ENCODE measurements around the gene KCNE3. TPM values are rescaled to one million over a fixed set of nuclear protein-coding genes. Genes with fewer than 3 reads are reported as not detected.

Gene KCNE3
- total RNA-seq, 1 experiment from 2014 or later: 106 TPM

- Histone ChIP-seq H3K27ac (ENCODE audit: low read depth, low read length, poor library complexity, severe bottlenecking) (no peak overlapping the region), H3K9me3 (ENCODE audit: low read depth, low read length, poor library complexity, severe bottlenecking) (no peaks in the 10 kb centered on the region), H3K36me3 (ENCODE audit: insufficient read depth, low read length, poor library complexity, severe bottlenecking) (no peaks in the 10 kb centered on the region), H3K27me3 (replicated peaks; ENCODE audit: insufficient read depth, low read depth, low read length, poor library complexity) (no peaks in the 10 kb centered on the region), H3K4me1 (ENCODE audit: insufficient read depth, low read length, poor library complexity, severe bottlenecking) (peaks cover 25% of the 10 kb centered on the region), H3K4me3 (ENCODE audit: low read depth, low read length, poor library complexity, severe bottlenecking) (no peak overlapping the region)
- intact Hi-C loops (cut with micrococcal nuclease; ENCODE audit: unreplicated experiment): loop anchor here (5.0 kb wide), 1 partner anchor 120 kb away; no protein-coding TSS in a partner anchor
- POLR2A ChIA-PET (ENCODE audit: low non-redundant PET): no interaction called here
- no peak for TF ChIP-seq EZH2 (IDR thresholded peaks at IDR 0.05; ENCODE audit: borderline replicate concordance, low read depth, low read length, poor library complexity, severe bottlenecking)
- TF ChIP-seq, protein P1, sequence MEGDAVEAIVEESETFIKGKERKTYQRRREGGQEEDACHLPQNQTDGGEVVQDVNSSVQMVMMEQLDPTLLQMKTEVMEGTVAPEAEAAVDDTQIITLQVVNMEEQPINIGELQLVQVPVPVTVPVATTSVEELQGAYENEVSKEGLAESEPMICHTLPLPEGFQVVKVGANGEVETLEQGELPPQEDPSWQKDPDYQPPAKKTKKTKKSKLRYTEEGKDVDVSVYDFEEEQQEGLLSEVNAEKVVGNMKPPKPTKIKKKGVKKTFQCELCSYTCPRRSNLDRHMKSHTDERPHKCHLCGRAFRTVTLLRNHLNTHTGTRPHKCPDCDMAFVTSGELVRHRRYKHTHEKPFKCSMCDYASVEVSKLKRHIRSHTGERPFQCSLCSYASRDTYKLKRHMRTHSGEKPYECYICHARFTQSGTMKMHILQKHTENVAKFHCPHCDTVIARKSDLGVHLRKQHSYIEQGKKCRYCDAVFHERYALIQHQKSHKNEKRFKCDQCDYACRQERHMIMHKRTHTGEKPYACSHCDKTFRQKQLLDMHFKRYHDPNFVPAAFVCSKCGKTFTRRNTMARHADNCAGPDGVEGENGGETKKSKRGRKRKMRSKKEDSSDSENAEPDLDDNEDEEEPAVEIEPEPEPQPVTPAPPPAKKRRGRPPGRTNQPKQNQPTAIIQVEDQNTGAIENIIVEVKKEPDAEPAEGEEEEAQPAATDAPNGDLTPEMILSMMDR (conservative IDR thresholded peaks at IDR 0.05; ENCODE audit: low read depth, low read length): no peak
- CTCF ChIA-PET: no interaction called here
- no TSS peak for BruUV-seq (replicated peaks)
- no peak for DNase-seq (ENCODE audit: low spot score)
These were observed 24.7 kb downstream of the KCNE3 start for GRCh38 chr11:74442636-74443035.

DNA sequence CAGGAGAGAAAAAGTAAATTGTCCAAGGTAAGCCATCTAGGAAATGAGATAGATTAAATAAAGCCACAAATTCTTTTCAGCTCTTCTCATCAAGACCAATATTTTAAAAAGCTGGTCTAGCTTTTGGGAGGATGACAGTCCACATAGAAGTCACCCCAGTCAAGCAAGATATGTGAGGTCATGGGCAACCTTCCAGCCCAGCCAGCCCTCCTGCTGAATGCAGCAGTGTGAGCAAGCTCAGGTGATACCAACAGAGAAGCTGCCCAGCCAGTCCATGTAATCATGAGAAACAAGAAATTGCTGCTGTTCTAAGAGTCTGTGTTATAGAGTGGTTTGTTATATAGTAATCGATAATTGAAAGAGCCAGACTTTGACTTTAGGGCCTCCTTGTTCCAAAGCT, 28.7 kb downstream of the KCNE3 start:
- no peaks in the 10 kb centered on the region for H3K36me3 ChIP-seq (ENCODE audit: insufficient read depth, low read length, poor library complexity, severe bottlenecking)
- no peaks in the 10 kb centered on the region for H3K9me3 ChIP-seq (ENCODE audit: low read depth, low read length, poor library complexity, severe bottlenecking)
- TF ChIP-seq, protein P1 (conservative IDR thresholded peaks at IDR 0.05; ENCODE audit: low read depth, low read length): no peak
- TF ChIP-seq EZH2 (IDR thresholded peaks at IDR 0.05; ENCODE audit: borderline replicate concordance, low read depth, low read length, poor library complexity, severe bottlenecking): no peak
- H3K27me3 ChIP-seq (replicated peaks; ENCODE audit: insufficient read depth, low read depth, low read length, poor library complexity): no peaks in the 10 kb centered on the region
- ChIA-PET POLR2A (ENCODE audit: low non-redundant PET) (interaction anchor here (0.5 kb wide), 1 partner anchor 11 kb away, joined by 9 read pairs; no protein-coding TSS in a partner anchor), CTCF (interaction anchor here (0.6 to 3.0 kb wide), 2 partner anchors 11 to 32 kb away, joined by 3 to 10 read pairs; no protein-coding TSS in a partner anchor)
- intact Hi-C loops (cut with micrococcal nuclease; ENCODE audit: unreplicated experiment): no loop called here
- no peak overlapping the region for H3K4me3 ChIP-seq (ENCODE audit: low read depth, low read length, poor library complexity, severe bottlenecking)
- H3K27ac ChIP-seq (ENCODE audit: low read depth, low read length, poor library complexity, severe bottlenecking): no peak overlapping the region
- H3K4me1 ChIP-seq (ENCODE audit: insufficient read depth, low read length, poor library complexity, severe bottlenecking): peaks cover 12% of the 10 kb centered on the region
- no TSS peak for BruUV-seq (replicated peaks)
- DNase-seq (ENCODE audit: low spot score): no peak

DNA sequence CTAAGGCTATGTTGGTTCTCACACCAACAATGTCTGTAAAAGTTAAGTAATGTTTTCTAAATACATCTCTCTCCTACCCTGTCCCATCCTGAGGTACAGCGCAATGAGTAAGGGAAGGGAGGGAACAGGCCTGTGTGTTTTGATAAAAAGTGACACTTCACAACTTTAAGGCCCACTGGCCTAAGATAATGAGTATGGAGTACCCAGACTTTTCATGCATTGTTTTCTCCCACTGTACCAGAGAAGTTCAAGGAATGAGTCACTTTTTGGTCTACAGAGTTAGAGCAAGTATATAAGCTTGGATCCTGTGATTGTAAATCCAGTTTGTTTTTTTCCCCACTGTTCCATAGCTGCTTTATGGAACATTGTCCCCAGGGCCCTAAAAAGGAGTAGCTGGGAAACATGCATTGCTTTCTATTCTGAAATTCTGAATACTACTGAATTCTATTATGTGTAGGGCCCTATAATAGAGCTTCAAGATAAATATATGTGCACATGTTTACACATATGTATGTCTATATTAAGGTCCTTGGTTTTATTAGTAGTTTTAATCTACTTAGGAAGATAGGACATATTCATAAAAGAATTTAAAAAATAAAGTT, 29.8 kb downstream of the KCNE3 start:
- no TSS peak for BruUV-seq (replicated peaks)
- Histone ChIP-seq H3K9me3 (ENCODE audit: low read depth, low read length, poor library complexity, severe bottlenecking) (no peaks in the 10 kb centered on the region), H3K36me3 (ENCODE audit: insufficient read depth, low read length, poor library complexity, severe bottlenecking) (no peaks in the 10 kb centered on the region), H3K4me3 (ENCODE audit: low read depth, low read length, poor library complexity, severe bottlenecking) (no peak overlapping the region), H3K27me3 (replicated peaks; ENCODE audit: insufficient read depth, low read depth, low read length, poor library complexity) (no peaks in the 10 kb centered on the region), H3K4me1 (ENCODE audit: insufficient read depth, low read length, poor library complexity, severe bottlenecking) (peaks cover under 1% of the 10 kb centered on the region), H3K27ac (ENCODE audit: low read depth, low read length, poor library complexity, severe bottlenecking) (no peak overlapping the region)
- no peak for DNase-seq (ENCODE audit: low spot score)
- ChIA-PET POLR2A (ENCODE audit: low non-redundant PET) (no interaction called here), CTCF (interaction anchor here (3.0 kb wide), 1 partner anchor 12 kb away, joined by 10 read pairs; no protein-coding TSS in a partner anchor)
- intact Hi-C loops (cut with micrococcal nuclease; ENCODE audit: unreplicated experiment): no loop called here
- no peak for TF ChIP-seq EZH2 (IDR thresholded peaks at IDR 0.05; ENCODE audit: borderline replicate concordance, low read depth, low read length, poor library complexity, severe bottlenecking)
- TF ChIP-seq, protein P1 (conservative IDR thresholded peaks at IDR 0.05; ENCODE audit: low read depth, low read length): no peak
